ENCODE results near the gene PRR15.

DNA sequence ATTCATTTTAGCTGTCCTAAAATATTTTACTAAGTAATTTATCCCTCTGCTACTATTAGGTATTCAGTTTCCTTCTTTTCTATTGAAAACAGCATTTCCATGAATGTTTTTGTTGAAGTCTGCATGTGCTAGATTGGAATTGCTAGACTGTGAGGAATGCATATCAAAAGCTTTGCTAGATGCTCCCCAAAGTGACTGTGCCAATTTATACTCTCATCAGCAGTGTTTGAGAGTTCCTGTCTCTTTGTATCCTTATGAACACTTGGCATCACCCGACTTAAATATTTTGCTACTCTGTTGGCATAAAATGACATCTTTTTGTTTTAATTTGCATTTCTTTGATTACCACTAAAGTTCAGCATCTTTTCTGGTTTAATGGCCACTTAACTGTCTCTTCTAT lies 45.0 kb upstream of the PRR15 start:
- TF ChIP-seq, protein P1, sequence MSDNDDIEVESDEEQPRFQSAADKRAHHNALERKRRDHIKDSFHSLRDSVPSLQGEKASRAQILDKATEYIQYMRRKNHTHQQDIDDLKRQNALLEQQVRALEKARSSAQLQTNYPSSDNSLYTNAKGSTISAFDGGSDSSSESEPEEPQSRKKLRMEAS (IDR thresholded peaks at IDR 0.05) = no peak
- TF ChIP-seq EP300 (IDR thresholded peaks at IDR 0.05; ENCODE audit: borderline replicate concordance) = no peak
- TF ChIP-seq CEBPB (IDR thresholded peaks at IDR 0.05) = no peak
- TF ChIP-seq RAD21 (IDR thresholded peaks at IDR 0.05; ENCODE audit: low read depth) = no peak
- TF ChIP-seq EGR1 (IDR thresholded peaks at IDR 0.05) = no peak
- TF ChIP-seq YY1 (IDR thresholded peaks at IDR 0.05; ENCODE audit: low read depth) = no peak
